DMS53 (cell line): ENCODE measurements around the gene CHIT1.

Source experiments
- DNase-seq: peaks from one replicate; lab custom pipeline; 2025; lab: John Stamatoyannopoulos, UW

CHIT1 gene

DNA sequence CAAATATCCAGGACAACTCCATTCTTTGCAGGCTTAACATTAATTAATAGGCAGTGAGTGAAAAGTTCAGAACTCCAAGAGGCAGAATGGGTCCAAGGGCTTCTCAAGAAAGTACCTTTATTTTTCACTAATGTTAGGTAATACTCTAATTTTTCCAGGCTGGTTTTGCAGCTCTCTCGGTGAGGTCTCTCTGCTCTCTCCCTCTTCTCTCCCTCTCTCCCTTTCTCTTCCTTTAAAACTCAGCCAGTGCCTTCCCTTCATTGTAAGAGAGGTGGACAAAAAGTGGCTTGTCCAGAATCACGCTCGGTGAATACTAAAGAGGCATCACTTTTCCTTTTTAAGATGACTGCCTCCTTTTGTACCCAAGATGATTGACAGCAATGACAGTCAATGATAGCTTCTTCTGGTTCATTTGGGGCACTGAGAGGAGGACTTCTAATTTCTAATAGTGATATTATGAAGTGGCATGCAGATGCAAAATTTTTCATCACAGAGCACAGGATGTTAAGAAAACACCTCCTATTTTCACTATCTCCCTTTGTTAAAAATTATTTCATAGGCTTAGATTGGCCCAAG is 41.7 kb downstream of the CHIT1 start:
- DNase-seq = no peak

DNA sequence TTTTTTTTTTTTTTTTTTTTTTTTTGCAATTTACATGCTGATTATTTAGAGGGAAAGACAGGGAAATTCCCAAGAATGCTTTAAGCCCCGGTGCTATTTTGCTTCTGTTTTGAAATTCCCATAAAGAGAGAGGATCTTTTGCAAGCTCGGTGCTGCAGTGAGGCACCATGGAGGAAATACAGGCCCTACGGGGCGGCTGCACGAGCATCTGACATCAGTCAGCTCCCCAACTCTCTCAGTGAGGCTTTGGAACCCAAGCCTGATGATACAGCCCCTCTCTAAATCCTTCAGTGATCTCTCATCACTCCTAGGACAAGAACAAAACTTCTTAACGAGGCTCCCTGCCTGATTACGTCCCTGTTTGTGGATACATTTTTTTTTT is 42.2 kb downstream of the CHIT1 start:
- DNase-seq = no peak

DNA sequence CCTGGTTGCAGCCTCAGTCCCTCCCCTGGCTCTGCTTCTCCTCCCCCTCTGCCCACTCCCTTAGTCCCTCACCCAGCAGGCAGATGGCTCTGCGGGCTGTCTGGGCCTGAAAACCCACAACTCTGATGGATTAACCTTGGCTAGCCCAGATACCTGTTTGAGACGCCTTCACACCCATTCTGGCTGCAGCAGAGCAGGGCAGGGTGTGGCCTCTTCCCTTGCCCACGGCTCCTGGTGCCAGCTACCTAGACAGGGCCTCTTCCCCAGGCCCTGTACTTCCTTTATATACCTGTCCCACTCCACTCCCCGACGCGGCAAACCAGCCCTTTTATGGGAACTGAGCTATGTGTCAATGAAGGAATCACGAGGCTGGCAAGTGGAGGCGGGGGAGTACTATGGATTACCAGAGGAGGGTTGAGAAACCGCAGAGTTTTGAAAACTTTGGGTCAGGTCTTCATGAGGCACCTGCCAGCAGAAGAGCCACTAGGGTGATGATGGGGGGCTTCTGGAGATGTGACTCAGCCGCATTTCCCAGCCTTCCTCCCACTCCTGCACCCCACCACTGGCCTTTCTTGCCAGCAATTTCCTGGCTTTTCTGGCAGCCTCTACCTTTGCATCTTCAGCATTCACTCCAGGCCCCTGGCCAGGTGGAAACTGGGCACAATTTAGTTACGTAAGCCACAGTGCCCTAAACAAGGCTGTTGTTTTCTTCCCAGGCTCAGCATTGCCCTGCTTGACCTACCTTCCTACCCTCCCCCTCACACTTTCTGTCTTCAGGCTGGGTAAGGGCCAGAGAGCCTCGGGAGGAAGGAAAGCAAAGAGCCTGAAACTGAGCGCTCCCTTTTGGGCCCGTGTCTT is 42.8 kb downstream of the CHIT1 start, which contains the start of gene CHI3L1:
CHI3L1 (minus strand) TSS at position 259 of the 858 bp plus-strand sequence; CDS start at position 178, 81 bp downstream.
- DNase-seq = no peak

DNA sequence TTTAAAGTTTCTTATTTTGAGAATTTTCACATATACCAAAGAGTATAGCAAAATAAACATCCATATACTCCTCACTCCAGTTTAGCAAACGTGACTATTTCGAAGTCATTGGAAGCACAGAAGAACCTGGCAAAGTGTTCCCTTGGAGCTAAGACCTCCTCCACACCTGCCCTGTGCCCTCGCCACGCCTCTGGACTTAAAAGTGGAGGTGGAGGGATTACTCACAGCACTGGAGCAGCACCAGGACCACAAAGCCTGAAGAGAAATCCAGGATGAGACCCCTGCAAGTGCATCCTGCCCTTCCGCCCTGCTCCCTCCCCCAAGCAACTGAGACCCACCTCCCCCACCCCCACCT is 43.4 kb downstream of the CHIT1 start:
- DNase-seq = no peak

DNA sequence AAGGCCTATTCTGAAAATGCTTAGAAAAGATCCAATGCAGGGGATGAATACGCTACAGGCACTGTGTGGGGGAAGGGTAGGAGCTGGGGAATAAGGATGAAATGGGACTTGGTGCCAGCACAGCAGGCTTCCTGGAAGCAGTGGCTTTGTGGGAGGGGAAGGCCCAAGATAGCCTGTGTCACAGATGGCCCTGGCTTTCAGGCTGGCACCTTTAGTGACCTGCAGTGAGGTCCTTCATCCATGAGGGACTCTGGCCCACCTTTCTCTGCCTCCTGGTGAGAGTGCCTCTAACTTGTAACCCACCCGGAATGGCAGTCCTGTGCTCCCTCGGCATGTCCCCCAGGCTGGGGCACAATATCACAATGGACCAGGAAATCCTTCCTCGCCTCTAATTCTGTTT is 43.9 kb downstream of the CHIT1 start:
- DNase-seq = no peak

DNA sequence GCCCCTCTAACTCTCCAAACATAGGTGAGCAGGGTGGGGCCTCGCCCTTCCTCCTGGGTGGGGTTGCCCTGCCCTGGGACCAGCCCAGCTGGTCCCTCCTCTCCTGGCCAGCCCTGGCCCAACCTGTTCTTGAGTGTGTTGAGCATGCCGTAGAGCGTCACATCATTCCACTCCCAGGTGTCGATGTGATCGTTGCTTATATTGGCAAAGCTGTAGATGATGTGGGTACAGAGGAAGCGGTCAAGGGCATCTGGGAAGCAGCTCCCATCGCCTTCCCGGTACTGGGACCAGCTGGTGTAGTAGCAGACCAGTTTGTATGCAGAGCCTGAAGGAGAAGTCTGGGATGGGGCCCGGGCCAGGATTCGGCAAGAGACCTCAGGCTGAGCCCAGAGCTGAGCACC is 44.4 kb downstream of the CHIT1 start:
- DNase-seq = no peak

DNA sequence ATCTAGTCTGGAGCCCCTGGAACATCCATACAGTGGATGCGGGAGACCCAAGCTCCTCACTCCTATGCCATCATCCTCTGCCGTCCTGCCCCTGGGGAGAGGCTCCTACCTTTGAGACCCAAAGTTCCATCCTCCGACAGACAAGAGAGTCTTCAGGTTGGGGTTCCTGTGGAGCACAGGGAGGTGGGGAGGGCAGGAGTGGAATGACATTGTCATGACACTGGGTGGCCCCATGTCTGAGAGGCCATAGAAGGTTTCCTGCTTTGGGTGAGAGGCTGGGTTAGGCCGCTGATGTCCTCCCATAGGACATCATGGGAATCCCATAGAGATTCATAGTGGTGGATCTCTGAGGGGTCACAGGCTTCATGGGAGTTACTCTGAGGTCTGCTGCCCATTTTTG is 45.0 kb downstream of the CHIT1 start:
- no peak for DNase-seq

DNA sequence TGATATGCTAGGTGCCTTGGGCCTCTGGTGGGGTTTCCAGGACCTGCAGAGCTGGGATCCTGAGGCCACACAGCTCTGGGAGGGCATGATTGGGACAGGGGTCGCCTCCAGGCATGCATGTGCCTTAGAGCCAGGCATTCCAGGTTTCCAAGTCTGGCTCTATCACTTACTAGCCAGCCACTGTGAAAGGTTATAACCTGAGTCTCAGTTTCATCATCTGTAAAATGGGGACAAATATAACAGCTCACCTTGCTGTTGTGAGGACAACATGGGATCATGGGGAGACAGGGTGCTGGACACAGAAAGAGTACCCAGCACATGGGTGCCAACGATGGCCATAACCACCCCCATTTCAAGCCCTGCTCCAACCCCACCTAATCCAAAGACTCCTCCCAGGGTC is 45.6 kb downstream of the CHIT1 start:
- no peak for DNase-seq

DNA sequence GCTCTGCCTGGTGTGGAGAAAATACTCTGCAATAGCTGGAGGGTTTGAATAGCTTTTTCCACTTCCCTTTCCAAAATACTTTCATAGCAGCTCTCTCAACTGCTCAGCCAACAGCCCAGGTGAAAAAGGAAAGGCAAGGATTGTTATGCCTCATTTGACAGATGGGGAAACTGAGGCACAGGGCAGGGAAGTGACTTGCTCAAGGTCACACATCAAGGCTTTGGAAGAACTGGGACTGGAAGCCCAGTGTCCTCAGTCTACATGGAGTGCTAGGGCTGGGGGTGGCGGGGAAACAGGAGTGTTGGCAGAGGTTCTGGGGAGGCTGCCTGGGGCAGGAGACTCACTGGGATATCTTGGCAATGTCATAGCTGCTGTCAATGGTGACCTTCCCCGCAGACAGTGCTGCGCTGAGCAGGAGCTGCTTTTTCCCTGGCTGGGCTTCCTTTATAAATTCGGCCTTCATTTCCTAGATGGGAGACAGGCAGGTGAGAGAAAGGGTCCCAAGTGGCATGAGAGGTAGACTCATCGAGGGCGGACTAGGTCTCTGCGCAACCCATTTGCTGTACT is 47.0 kb downstream of the CHIT1 start:
- DNase-seq = no peak

DNA sequence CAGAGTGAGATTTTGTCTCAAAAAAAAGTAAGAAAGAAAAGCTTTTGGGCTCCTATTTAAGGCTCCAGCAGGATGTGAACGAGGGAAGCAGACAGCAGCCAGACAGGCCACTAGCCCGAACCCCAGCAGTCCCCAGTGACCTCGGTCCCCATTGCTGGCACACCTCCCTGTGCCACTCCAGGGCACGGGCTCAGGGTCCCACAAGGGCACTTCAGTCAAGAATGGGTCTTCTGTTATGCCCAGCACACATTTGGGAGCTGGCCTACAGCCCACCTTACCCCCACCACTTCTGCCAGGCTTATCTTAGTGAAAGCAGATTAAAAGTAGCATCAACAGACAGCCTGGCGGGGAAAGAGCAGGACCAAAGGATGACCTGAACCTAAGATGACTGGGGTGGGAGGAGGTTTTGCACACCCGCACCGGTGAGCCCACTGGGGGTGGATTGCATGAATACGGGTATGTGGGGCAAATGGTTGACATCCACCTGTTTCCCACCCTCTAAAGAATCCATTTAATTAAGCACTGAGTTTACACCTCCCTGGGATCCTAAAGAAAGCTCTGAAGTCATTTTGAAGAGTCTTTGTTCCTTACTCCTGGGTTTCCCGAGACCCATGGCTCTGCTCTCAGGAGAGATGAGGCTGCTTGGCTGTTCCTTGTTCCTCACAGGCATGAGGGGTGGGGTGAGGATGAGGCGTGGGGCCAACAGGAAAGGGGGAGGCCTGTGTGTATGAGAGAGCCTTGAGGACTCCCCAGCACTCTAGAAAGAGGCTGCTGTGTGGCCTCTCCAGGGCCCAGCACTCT is 47.7 kb downstream of the CHIT1 start:
- DNase-seq = no peak

DNA sequence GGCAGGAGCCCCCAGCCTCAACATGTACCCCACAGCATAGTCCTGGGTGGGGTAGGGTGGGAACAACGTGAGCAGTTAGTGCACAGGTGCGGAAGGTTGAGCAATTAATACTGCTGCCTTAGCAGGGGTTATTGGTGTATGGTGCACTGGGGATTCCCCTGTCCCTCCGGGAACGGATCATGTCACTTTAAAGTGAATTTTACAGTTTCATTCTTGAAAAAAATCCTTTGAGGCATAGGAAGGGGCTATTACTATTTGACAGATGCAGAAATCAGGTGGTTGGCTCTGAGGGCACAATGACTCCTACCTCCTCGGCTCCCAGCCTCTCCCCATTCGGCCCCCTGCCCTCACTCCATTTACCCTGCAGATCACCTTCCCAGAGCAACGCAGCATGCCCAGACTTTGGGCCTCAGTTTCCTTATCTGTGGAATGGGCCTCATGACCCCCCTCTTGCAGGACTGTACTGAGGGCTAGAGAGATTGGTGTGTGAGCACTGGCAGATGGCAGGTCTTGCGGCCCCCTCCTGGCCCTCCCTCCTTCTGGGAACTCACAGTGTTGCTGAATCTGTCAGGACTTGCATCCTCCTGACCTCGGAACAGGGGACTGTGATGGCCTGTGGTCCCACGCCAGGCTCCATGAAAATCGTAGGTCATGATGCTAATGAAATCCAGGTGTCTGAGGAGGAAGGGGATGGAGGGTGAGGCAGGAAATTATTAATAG is 48.7 kb downstream of the CHIT1 start:
- DNase-seq = no peak

DNA sequence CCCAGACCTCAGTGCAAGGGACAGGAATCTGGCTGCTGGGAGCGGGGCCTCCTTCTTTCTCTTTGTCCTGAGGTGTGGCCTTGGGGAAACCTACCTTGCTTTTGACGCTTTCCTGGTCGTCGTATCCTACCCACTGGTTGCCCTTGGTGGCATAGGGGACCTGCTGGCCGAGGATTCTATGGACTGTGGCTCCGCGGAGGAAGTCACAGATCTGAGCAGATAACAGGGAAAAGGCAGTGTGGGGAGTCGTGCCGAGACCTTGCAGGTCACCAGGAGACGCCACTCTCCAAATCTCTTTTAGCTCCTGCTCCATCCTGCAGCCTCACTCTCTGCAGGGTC is 49.8 kb downstream of the CHIT1 start:
- DNase-seq = no peak

DNA sequence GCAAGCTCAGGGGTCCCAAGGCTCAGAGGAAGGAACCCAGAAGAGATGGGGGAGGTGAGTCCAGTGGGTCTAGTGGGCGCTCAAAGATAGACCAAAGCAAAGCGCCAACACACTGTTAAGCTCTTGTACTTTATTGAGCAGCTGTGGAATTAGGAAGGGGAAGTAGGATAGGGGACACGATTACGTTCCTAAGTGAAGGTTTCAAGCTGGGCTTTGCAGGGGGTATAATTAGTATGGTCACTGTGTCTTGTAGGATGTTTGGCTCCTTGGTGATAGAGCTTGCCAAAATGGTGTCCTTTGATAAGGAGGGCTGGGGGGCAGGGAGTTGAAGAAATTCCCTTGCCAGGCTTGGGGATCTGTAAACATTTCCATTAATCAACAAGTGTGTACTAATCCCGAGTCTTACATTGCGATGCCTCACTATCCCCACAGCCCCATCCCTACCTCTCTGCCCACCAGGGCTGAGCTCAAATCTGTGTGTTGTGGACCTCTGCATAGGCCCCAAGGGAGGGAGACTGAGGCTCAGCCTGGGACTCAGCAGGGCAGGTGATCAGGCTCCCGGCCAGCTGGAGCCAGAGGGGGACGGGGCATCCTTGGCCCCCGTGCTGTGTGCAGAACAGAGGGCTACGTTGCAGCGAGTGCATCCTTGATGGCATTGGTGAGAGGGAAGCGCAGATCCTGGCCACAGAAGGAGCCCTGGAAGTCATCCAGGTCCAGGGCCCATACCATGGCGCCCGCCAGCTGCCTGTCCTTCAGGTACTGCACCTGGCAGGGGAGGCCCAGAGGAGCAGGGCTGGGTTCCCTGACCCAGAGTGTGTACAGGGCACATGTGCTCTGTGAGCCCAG is 50.4 kb downstream of the CHIT1 start:
- DNase-seq = no peak

DNA sequence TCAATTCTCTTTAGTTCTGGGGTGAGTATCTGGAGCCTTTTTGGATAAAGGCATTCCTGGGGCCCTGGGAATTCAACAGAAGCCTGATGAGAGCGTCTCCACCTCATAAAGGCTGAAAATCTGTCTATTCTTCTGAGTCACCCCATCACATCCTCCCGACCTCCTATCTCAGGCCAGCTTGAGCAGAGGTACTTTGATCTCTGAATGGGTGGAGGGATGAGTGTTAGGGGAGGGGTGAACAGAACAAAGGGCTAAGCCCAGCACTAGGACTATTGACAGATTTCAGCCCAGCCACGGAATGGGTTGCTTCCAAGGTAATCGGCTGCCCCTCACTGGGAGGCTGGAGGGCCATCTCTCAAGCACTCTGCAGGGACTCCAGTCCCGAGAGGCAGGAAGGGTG is 51.4 kb downstream of the CHIT1 start:
- peak; percentile 45 for DNase-seq

DNA sequence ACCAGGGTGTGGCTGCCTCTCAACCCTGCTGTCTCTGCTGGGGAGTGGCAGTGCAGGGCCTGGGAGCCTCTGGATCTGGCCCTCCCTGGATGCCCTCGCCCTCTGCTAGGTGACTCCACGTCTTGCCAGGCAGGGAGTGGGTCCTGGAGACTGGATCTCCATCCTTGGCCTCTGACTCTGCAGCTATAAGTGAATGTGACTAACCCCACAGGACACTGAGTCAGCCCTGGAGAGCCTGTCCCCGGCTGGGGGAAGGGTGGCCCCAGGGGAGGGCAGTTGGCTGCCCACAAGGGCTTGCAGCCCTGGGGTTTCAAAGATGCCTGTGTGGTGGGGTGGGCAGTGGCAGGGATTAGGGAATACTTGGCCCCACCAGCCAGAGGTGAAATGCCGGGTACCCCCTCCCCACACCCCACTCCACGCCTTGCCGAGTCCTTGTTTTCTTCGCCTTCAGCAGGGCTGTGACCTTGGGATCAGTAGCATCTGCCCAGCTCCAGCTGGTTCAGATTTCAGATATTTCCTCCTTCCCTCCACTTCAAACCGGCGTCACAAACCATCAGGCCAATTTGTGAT is 51.9 kb downstream of the CHIT1 start:
- no peak for DNase-seq

DNA sequence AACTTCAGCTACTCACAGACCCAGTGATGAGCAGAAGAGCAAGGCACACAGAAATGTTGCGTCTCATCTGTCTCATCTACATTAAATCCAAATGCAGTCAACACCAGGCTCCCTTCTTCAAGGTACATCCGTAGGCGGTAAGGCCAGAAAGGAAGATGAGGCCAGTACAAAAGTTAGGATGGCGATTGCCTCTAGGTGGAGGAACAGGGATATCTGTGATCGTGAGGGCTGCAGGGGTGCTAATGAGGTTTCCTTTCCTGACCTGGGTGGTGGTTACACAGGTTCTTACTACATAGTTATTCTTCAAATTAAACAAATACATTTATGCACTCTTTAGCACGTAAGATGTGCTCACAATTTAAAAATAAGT is 52.5 kb downstream of the CHIT1 start:
- DNase-seq = no peak

DNA sequence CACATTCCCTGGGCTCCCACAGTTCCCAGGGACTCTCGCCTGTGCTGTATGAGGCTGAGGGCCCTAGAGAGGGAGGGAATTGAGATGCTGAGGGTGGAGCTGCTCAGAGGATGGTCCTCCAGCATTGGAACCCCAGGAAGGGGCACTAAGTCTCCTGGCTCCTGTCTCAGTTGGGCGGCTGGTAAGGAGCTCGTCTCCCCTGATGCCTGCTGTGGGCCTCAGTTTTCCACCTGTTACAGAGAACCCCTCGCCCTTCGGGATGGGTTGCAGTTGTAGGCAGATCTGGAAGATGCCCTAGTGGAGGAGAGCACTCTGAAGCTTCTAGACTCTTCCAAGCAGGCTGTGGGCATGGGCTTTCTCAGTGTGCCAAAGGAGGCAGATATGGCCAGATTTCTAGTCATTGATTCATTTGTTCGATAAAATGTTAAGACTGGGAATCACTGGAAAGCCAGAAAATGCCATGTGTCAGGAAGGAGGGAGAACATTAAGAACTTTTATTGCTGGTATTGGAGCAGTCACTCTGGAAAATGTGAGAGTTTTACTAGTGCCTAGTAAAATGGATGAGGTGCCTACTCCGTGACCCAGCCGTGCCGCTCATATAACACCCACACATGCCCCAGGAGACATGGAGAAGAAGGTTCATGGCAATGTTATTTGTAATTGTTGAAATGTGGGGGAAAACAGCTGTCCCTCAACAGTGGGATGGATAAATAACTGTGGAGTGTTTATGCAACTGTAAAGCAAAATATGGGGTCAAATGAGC is 53.0 kb downstream of the CHIT1 start:
- no peak for DNase-seq

DNA sequence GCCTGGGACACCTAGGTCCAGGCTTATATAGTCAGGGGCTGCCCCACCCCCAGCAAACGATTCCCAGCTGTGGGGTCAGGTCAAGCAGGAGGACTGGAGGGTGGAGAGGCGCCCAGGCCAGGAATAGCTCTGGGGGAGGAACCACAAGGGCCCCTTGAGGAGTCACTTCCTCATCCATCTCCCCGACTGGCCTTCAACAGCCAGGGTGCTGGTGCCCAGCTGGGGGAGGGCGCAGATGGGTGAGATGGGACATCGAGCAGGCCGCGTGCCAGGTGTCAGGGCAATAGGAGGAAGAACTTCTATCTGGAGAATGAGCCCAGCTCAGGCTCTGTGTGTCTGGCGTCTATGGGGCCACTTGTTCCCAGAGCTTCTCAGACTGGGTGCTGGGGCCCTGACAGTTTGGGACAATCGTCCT is 53.6 kb downstream of the CHIT1 start:
- peak; percentile 20 for DNase-seq

DNA sequence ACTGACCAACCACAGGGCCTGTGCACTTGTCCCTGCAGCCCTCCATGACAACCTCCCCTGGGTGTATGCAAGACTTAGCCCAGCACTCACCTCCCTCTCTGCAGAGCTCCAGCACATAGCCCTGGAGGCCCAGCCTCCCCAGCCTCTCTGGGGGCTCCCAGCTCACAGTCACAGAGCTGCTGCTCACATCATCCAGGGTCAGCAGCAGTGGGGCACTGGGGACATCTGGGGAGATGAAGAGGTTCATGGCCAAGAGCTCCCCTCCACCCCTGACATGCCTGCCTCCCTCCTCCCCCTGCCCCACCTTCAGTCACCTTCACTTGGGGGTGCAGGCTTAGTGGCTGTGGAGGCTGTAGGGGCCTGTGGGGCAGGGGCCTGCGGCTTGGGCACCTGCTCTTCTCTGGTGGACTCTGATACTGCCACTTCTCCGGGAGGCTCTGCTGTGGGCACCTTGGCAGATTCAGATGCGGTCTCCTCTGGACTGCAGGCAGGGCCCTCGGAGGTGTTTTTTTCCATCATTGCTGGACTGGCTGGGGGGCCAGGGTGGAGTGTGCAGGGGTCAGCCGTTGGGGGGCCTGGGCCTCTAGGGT is 54.1 kb downstream of the CHIT1 start, which contains the start of gene MYBPH:
MYBPH (minus strand) TSS at position 590 of the 590 bp plus-strand sequence; CDS start at position 519, 71 bp downstream.
- DNase-seq = no peak
